ENCODE measurements around the gene TIMM22.

TIMM22 gene

DNA sequence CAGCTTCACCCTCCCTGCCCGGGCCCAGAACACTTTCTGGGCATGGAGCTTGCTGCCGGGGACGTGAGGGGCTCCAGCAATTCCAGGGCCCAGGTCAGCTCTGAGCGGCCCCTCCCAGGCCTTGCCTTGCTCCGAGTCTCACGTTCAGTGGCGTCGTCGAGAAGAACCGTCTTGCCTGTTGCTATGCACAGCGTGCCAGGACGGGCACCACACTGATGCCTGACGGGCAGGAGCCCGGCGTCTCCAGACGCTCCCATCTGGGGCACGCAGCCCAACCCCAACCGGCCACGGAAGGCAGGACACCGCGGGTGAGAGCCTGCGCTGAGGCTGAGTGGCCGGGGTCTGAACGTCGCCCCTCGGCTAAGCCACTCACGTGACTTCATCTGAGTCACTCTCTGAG, 27.1 kb downstream of the TIMM22 start:
- no peak overlapping the region for H3K27ac ChIP-seq (ENCODE audit: low read depth, low read length)
- H3K4me1 ChIP-seq (ENCODE audit: control insufficient read depth, low read length), result no peaks in the 10 kb centered on the region
- no peaks in the 10 kb centered on the region for H3K27me3 ChIP-seq (ENCODE audit: control insufficient read depth, low read length)
- no peak overlapping the region for H3K4me2 ChIP-seq (ENCODE audit: low read length)
- H3F3A ChIP-seq (ENCODE audit: control insufficient read depth, insufficient read depth), result no peaks in the 10 kb centered on the region; the same call in 1 of the 2 replicates
- no peaks in the 10 kb centered on the region for H3K9me2 ChIP-seq (replicated peaks; ENCODE audit: control insufficient read depth, low read length)
- peaks cover 17% of the 10 kb centered on the region; the same call in 1 of the 2 replicates for H3K36me3 ChIP-seq (ENCODE audit: control insufficient read depth, low read length)
- H3K79me2 ChIP-seq (ENCODE audit: control insufficient read depth, low read length), result no peaks in the 10 kb centered on the region; the same call in 1 of the 2 replicates
- TF ChIP-seq, protein P1, sequence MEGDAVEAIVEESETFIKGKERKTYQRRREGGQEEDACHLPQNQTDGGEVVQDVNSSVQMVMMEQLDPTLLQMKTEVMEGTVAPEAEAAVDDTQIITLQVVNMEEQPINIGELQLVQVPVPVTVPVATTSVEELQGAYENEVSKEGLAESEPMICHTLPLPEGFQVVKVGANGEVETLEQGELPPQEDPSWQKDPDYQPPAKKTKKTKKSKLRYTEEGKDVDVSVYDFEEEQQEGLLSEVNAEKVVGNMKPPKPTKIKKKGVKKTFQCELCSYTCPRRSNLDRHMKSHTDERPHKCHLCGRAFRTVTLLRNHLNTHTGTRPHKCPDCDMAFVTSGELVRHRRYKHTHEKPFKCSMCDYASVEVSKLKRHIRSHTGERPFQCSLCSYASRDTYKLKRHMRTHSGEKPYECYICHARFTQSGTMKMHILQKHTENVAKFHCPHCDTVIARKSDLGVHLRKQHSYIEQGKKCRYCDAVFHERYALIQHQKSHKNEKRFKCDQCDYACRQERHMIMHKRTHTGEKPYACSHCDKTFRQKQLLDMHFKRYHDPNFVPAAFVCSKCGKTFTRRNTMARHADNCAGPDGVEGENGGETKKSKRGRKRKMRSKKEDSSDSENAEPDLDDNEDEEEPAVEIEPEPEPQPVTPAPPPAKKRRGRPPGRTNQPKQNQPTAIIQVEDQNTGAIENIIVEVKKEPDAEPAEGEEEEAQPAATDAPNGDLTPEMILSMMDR (IDR thresholded peaks at IDR 0.05; ENCODE audit: low read depth, low read length, poor library complexity, severe bottlenecking), result no peak
- no peak for TF ChIP-seq EZH2phosphoT487 (IDR thresholded peaks at IDR 0.05; ENCODE audit: borderline replicate concordance, low read length)
- H3K4me3 ChIP-seq (ENCODE audit: low read length), result no peak overlapping the region
- no peaks in the 10 kb centered on the region for H3K9me3 ChIP-seq (ENCODE audit: control insufficient read depth, insufficient read depth, low read length)
- no peaks in the 10 kb centered on the region for H4K20me1 ChIP-seq (ENCODE audit: control insufficient read depth, insufficient read depth, low read depth, low read length)

DNA sequence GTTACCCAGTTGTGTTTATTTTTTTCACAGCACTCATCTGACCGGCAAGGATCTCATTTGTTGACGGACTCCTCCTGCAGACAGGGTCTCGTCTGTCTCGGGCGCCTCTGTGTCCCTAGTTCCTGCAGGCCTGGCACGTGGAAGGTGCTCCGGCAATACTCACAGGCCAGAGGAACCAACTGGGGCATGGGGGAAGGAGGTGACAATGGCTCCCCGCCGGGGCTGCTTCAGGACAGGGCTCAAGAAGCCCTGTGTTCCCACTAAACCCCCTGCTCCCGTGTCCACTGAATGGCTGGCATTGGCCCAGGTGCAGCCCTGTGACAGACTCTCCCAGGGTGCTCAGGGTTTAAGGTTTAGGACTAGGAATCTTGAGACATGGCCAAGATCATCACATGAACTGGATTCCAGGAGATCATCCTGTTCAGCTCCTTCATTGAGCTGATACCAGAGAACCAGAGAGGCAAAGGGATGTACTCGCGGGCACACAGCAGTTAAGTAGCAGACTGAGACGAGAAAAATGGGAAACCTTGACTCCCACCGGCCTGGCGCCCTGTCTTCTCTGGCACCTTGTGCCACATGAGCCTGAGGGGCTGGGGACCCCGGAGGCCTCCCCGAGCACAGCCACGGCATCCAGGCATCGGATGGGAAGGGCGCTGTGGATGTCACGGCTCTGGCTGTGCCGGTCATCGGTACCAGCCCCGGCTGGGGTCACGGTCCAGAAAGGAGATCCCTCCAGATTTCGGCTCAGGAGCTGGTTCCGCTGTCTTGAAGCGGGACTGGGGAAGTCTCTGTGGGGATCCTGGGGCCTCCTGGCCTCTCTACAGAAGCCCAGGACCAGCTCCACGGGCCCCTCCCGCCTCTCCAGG, 29.0 kb downstream of the TIMM22 start:
- TF ChIP-seq EZH2phosphoT487 (IDR thresholded peaks at IDR 0.05; ENCODE audit: borderline replicate concordance, low read length), result no peak
- TF ChIP-seq, protein P1 (IDR thresholded peaks at IDR 0.05; ENCODE audit: low read depth, low read length, poor library complexity, severe bottlenecking), result no peak
- Histone ChIP-seq H3K36me3 (ENCODE audit: control insufficient read depth, low read length) (peaks cover 23% of the 10 kb centered on the region), H3K9me3 (ENCODE audit: control insufficient read depth, insufficient read depth, low read length) (no peaks in the 10 kb centered on the region), H3K27me3 (ENCODE audit: control insufficient read depth, low read length) (no peaks in the 10 kb centered on the region), H3K4me3 (ENCODE audit: low read length) (no peak overlapping the region), H3K79me2 (ENCODE audit: control insufficient read depth, low read length) (no peaks in the 10 kb centered on the region; the same call in 1 of the 2 replicates), H4K20me1 (ENCODE audit: control insufficient read depth, insufficient read depth, low read depth, low read length) (0 out of 2 replicates have a peak, but pooled peaks cover 3% of the 10 kb centered on the region), H3K9me2 (replicated peaks; ENCODE audit: control insufficient read depth, low read length) (no peaks in the 10 kb centered on the region), H3K27ac (ENCODE audit: low read depth, low read length) (no peak overlapping the region), H3K4me1 (ENCODE audit: control insufficient read depth, low read length) (no peaks in the 10 kb centered on the region), H3F3A (ENCODE audit: control insufficient read depth, insufficient read depth) (no peaks in the 10 kb centered on the region), H3K4me2 (ENCODE audit: low read length) (no peak overlapping the region)

DNA sequence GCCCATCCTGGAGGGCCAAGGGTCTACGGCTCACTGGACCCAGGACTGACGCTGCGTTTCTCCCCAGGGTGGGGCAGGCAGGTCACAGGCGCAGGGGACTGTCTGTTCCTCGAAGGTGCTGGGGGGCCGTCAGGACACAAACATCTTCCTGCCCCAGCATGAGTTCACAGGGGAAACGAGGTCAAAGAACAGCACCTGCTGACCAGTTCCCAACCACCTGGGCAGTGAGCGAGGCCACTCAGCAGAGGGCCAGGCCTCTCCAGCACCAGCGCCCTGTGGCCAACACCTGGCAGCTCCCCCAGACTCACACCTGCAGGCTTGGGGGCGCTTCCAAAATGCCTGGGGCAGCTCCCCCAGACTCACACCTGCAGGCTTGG, 29.7 kb downstream of the TIMM22 start:
- H3K4me2 ChIP-seq (ENCODE audit: low read length), result no peak overlapping the region
- H3F3A ChIP-seq (ENCODE audit: control insufficient read depth, insufficient read depth), result no peaks in the 10 kb centered on the region
- no peaks in the 10 kb centered on the region for H3K9me2 ChIP-seq (replicated peaks; ENCODE audit: control insufficient read depth, low read length)
- no peaks in the 10 kb centered on the region for H3K27me3 ChIP-seq (ENCODE audit: control insufficient read depth, low read length)
- H4K20me1 ChIP-seq (ENCODE audit: control insufficient read depth, insufficient read depth, low read depth, low read length), result 0 out of 2 replicates have a peak, but pooled peaks cover 3% of the 10 kb centered on the region
- H3K4me1 ChIP-seq (ENCODE audit: control insufficient read depth, low read length), result no peaks in the 10 kb centered on the region
- no peak overlapping the region for H3K4me3 ChIP-seq (ENCODE audit: low read length)
- H3K79me2 ChIP-seq (ENCODE audit: control insufficient read depth, low read length), result no peaks in the 10 kb centered on the region; the same call in 1 of the 2 replicates
- H3K9me3 ChIP-seq (ENCODE audit: control insufficient read depth, insufficient read depth, low read length), result no peaks in the 10 kb centered on the region
- peaks cover 25% of the 10 kb centered on the region for H3K36me3 ChIP-seq (ENCODE audit: control insufficient read depth, low read length)
- TF ChIP-seq, protein P1 (IDR thresholded peaks at IDR 0.05; ENCODE audit: low read depth, low read length, poor library complexity, severe bottlenecking), result no peak
- TF ChIP-seq EZH2phosphoT487 (IDR thresholded peaks at IDR 0.05; ENCODE audit: borderline replicate concordance, low read length), result no peak
- no peak overlapping the region for H3K27ac ChIP-seq (ENCODE audit: low read depth, low read length)
